HG03575 (cell line): ENCODE measurements around the gene MAP2K7.
"Not testable (repeated sequence)": the region's sequence is repeated elsewhere in the genome, so short reads cannot be mapped to it uniquely, and the experiment has no call there.

Experiments
- ATAC-seq: cut with Tn5 transposase; IDR thresholded peaks from one replicate; pipeline ENCODE4 v1.9.1; 2021; ENCODE audit not compliant: unreplicated experiment, insufficient number of reproducible peaks, low FRiP score; ENCODE audit errors: extremely low read depth

The MAP2K7 gene

GRCh38 chr19:7915250-7916102 lies 11.8 kb downstream of the MAP2K7 start:
- no peak for ATAC-seq

DNA sequence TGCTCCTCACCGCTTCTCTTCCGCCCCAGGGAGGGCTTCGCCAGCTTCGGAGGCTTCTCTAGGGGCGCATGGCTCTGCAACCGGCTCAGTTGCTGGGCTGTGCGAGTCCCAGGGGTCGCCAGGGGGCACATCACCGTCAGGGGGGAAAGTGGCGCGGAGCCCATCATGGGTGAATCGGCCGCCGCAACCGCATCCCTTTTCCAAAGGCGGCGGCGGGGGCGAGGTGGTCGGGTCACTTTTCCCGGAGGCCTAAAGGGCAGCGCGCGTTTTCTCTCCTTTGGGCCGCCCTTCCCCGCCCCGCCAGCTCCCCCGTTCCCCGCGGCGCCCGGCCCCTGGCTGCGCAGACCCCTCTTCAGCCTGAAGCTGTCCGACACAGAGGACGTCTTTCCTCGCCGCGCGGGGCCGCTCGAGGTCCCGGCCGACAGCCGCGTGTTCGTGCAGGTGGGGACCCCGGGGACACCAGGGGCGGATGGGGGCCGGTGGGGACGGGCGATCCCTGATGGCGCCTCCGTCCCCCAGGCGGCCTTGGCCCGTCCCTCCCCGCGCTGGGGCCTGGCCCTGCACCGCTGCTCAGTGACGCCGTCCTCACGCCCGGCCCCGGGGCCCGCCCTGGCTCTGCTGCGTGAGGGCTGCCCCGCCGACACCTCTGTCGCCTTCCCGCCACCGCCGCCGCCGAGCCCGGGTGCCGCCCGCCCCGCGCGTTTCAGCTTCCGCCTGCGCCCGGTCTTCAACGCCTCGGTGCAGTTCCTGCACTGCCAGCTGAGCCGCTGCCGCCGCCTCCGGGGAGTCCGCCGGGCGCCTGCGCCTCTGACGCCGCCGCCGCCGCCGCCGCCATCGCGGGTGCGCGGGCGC lies 12.7 kb downstream of the MAP2K7 start:
- no peak for ATAC-seq

- no peak for ATAC-seq
Measured at GRCh38 chr19:7916955-7917266, 13.2 kb downstream of the MAP2K7 start.

GRCh38 chr19:7917267-7918061 lies 13.8 kb downstream of the MAP2K7 start:
- no peak for ATAC-seq

DNA sequence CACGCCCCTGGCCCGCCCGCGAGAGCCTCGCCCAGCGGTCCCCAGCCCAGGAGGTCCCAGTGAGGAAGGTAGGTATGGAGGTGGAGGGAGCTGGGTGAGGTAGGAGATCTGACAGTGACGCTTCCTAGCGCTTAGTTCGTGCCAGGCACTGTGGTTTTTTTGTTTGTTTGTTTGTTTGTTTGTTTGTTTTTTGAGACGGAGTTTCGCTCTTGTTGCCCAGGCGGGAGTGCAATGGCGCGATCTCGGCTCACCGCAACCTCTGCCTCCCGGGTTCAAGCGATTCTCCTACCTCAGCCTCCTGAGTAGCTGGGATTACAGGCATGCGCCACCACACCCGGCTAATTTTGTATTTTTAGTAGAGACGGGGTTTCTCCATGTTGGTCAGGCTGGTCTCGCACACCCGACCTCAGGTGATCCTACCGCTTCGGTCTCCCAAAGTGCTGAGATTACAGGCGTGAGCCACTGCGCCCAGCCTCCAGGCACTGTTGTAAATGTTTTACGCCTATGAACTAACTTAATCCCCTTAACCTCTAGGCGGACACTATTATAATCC lies 14.5 kb downstream of the MAP2K7 start:
- ATAC-seq, result not testable (repeated sequence)

- ATAC-seq, result no peak
Measured at GRCh38 chr19:7918615-7919421, 15.1 kb downstream of the MAP2K7 start.

DNA sequence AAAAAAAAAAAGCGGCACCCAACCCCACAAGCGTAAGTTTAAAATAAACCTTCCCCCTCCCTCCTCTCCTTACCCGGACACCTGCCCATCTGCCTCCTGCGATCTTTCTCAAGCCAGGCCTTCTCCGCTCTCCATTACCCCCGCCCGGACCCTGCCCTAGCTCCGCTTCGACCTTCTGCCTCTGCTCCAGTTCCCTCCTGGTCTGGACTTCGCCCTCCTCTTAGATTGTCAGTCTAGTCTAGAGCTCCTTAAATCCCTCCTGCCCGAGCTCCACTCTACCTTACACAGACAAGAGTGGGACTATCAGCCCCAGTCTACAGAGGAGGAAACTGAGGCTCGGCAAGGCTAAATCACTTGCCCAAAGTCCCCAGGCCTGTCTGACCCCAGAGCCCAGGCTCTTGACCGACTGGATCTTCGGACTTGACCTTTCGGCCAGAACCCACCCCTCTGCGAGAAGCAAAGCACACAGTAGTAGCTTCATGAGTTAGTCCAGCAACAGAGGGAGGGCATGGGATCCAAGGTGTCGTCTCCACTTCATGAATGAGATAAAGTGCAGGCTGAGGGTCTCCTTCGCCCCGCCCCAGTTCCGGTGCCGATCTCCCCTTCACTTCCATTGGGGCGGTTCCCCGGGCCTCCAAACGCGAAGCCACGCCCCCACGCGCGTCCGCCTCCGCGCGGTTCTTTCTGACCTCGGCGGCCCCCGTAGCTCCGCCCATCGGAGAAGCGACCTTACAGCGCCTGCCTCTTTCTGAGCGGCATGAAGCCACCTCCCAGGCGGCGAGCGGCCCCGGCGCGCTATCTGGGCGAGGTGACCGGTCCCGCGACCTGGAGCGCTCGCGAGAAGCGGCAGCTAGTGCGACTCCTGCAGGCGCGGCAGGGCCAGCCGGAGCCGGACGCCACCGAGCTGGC lies 16.2 kb downstream of the MAP2K7 start, which contains the start of gene SNAPC2:
TSS of gene SNAPC2 (plus strand) at position 729 of the 909 bp plus-strand sequence. CDS start at position 758, 29 bp downstream.
- no peak for ATAC-seq

GRCh38 chr19:7920519-7921301 lies 17.0 kb downstream of the MAP2K7 start:
- ATAC-seq, result no peak

DNA sequence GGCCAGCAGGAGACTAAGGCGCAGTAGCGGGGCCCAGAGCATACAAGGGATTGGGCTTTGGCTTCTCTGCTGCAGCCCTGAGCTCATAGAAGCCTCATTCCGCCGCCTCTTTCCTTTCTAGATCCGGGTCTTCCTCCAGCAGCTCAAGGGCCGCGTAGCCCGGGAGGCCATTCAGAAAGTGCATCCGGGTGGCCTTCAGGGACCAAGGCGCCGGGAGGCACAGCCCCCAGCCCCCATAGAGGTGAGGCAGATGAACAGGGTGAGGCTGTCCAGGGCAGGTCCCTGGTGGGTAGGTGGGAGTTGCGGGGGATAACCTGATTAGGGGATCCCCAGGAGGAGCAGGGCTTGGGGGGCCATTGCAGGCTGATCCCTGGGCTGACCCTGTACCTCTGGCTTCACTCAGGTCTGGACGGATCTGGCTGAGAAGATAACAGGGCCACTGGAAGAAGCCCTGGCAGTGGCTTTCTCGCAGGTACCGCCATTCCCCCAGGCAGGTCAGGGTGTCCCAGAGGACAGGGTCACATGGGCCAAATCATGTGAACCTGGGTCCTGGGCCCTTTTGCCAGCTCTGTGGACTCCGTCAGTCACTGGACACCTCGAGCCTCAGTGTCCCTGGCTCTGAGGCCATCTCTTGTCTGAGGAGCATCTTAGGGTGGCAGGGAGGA lies 17.8 kb downstream of the MAP2K7 start:
- ATAC-seq, result no peak

DNA sequence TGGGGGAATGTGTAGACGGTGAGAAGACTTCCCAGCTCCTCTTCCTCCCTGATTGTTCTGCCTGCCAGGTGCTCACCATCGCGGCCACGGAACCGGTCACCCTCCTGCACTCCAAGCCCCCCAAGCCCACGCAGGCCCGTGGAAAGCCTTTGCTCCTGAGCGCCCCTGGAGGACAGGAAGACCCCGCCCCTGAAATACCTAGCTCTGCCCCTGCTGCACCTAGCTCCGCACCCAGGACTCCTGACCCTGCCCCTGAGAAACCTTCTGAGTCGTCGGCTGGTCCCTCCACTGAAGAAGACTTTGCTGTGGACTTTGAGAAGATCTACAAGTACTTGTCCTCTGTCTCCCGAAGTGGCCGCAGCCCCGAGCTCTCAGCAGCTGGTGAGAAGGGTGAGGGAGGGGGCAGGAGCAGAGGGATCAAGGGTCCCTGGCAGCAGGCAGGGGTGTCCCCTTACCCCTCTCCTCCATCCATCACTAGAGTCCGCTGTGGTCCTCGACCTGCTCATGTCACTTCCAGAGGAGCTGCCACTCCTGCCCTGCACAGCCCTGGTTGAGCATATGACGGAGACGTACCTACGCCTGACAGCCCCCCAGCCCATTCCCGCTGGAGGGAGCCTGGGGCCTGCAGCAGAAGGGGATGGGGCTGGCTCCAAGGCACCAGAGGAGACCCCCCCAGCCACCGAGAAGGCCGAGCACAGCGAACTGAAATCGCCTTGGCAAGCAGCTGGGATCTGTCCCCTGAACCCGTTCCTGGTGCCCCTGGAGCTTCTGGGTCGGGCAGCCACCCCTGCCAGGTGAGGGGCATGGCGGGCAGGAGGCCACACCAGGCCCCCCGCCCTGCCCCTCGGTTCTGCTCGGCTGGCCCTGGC lies 18.5 kb downstream of the MAP2K7 start:
- ATAC-seq, result no peak

- ATAC-seq, result no peak
Measured at GRCh38 chr19:7922836-7923195, 19.1 kb downstream of the MAP2K7 start.

- ATAC-seq, result no peak
Measured at GRCh38 chr19:7923295-7924191, 19.9 kb downstream of the MAP2K7 start.

DNA sequence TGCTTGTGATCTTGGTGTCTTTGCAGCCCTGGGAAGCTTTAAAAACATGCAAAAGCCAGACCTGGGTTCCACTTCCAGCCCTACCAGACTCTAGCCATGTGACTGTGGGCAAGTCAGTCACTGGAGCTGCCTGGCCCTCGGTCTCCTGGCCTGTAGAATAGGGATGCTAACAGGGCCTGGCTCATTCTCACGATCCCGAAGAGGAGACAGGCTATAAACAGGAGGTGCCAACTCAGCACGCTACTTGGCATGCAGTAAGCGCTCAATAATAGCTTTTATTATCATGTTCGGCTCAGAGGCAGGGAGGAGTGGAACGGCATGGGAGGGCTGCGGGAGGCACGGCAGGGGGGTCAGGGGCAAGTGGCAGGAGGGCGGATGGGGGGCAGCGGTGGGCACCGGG lies 20.6 kb downstream of the MAP2K7 start:
- ATAC-seq, result no peak

DNA sequence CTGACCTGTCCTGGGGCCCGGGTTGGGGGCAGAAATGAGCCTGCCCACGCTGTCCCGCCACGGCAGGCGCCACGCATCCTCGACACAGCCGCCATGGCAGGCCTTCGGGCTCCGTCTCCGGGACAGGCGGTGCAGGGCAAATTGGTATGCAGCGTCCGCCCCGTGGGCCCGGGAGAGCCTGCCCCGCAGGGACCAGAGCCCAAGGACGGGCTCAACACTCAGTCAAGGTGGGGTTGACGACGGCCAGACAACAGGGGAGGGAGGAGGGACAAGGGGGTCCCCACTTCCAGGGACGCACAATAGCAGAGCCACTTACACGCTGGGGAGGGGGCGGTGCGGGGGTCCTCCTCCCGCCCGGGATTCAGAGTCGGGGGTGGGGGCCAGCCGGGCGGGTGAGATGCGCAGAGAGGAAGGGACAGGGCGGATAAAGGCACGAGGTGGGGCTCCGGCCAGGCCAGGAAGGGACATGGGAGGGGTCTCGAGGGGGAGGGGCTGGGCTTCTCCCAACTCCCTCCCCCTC lies 21.0 kb downstream of the MAP2K7 start:
- no peak for ATAC-seq
